Lung (tissue), 12 donors: Measurements from ENCODE around the gene PCDH9. TPM values are rescaled to one million over a fixed set of nuclear protein-coding genes. Genes with fewer than 3 reads are reported as not detected.

ENCODE experiments used
- ATAC-seq: fragments of 200-7000 bp; cut with Tn5 transposase; one replicate; pipeline ENCODE4 v1.9.1; 2020; ENCODE audit warnings: moderate number of reproducible peaks; ENCODE audit not compliant: insufficient read depth, low FRiP score
- DNase-seq, 3 donors: peaks; one replicate each; pipeline ENCODE4 v3.0.0-alpha.2; 2013 to 2017
- H3K27ac ChIP-seq, 2 donors: one replicate each; pipeline ENCODE4 v1.5.1; 2013; ENCODE audit warnings: mild to moderate bottlenecking in 2 of 2, moderate library complexity in 2 of 2, control low read depth in 1 of 2, inconsistent platforms in 1 of 2, low read depth in 1 of 2, low read length in 1 of 2
- H3K27me3 ChIP-seq, 3 donors: one replicate each; pipeline ENCODE4 v1.5.1; 2013; ENCODE audit warnings: low read length in 2 of 3; ENCODE audit not compliant: control insufficient read depth in 3 of 3, insufficient read depth in 3 of 3
- H3K36me3 ChIP-seq, 4 donors: one replicate each; pipeline ENCODE4 v1.5.1; 2013; ENCODE audit warnings: low read length in 4 of 4, mild to moderate bottlenecking in 1 of 4, moderate library complexity in 1 of 4; ENCODE audit not compliant: control insufficient read depth in 4 of 4, insufficient read depth in 4 of 4
- H3K4me1 ChIP-seq, 5 donors: one replicate each; pipeline ENCODE4 v1.5.1; 2013; ENCODE audit warnings: low read length in 5 of 5, mild to moderate bottlenecking in 2 of 5, moderate library complexity in 1 of 5; ENCODE audit not compliant: control insufficient read depth in 5 of 5, insufficient read depth in 5 of 5
- H3K4me3 ChIP-seq: one replicate; pipeline ENCODE4 v1.5.1; 2013; ENCODE audit warnings: mild to moderate bottlenecking, control low read depth, moderate library complexity
- H3K9ac ChIP-seq, 2 donors: one replicate each; pipeline ENCODE4 v1.5.1; 2013; ENCODE audit warnings: low read length in 2 of 2, control low read depth in 1 of 2; ENCODE audit not compliant: insufficient read depth in 1 of 2
- H3K9me3 ChIP-seq, 4 donors: one replicate each; pipeline ENCODE4 v1.5.1; 2013; ENCODE audit warnings: low read length in 3 of 4, mild to moderate bottlenecking in 1 of 4, moderate library complexity in 1 of 4; ENCODE audit not compliant: control insufficient read depth in 4 of 4, insufficient read depth in 3 of 4
- CTCF ChIP-seq: IDR thresholded peaks from 2 replicates; pipeline ENCODE4 v1.5.1; 2012; ENCODE audit warnings: mild to moderate bottlenecking; ENCODE audit errors: control extremely low read depth, extremely low read depth
- WGBS, 2 donors: extraction: QIAGEN DNeasy Blood & Tissue Kit; methylation state at CpG; one replicate each; pipeline ENCODE4 v1.1.7; 2013; 5-methylcytosine and 5-hydroxymethylcytosine counted together
- polyA plus RNA-seq, 2 donors: library from polyadenylated mRNA; stranded (reverse); fragments of 200-250 nt; gene quantifications; one replicate each; pipeline ENCODE4 v1.2.1, GENCODE V29; 2013
- total RNA-seq, 2 donors: library from RNA; depleted of rRNA in 1 of 2; stranded (reverse); fragments of >200 nt in 1 of 2; gene quantifications; one replicate each; pipeline ENCODE4 v1.2.1, GENCODE V29; 2014 to 2021
- donor health status: control.
- donor health status: control.
- donor health status: Bipolar disorder and iron deficiency.
- donor health status: healthy.
- donor health status: DM: yes; HTN: yes; CAD: no.

Gene PCDH9
- total and polyA plus RNA-seq, 4 donors = 0.68 to 22.2 (median 4.1) TPM

- Histone ChIP-seq H3K27me3 (no peaks in the 10 kb centered on the region), H3K4me1 (no peaks in the 10 kb centered on the region), H3K9ac (no peak overlapping the region), H3K9me3 (peaks cover 0 to 3% (median 0%) of the 10 kb centered on the region in 4 donors), H3K27ac (no peak overlapping the region), H3K4me3 (no peak overlapping the region), H3K36me3 (no peaks in the 10 kb centered on the region)
- DNase-seq (no peak), ATAC-seq (no peak)
- TF ChIP-seq CTCF = no peak
- WGBS, 2 donors = 67 to 86% methylated on average over 2 of the region's 2 CpGs
These were observed 214.0 kb downstream of the PCDH9 start for GRCh38 chr13:67015976-67016600.

DNA sequence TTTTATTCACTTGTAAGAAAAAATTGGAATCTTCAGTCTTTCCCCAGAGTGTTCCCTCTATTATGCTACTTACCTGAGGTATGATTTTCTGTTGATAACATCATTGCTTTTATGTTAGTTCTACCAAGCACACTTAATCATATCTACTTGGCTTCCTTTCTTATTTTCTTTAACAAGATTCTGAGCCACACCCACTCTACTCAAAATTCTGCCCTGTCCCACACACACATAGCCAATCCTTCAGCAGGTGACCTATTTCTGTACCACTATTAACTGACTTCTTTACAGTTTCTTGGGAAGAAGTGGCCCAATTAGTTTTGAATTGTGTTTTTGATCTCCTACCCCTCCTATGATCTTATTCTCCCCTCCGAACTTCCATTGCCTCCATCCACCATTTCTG is 215.7 kb downstream of the PCDH9 start:
- Histone ChIP-seq H3K9me3 (peaks cover 0 to under 1% (median 0%) of the 10 kb centered on the region in 4 donors), H3K36me3 (no peaks in the 10 kb centered on the region), H3K4me3 (no peak overlapping the region), H3K9ac (no peak overlapping the region), H3K27ac (no peak overlapping the region), H3K27me3 (no peaks in the 10 kb centered on the region), H3K4me1 (no peaks in the 10 kb centered on the region)
- ATAC-seq = no peak
- no peak for TF ChIP-seq CTCF
- DNase-seq = no peak
- WGBS, 2 donors = 84 to 86% methylated on average over 1 of the region's 1 CpG

DNA sequence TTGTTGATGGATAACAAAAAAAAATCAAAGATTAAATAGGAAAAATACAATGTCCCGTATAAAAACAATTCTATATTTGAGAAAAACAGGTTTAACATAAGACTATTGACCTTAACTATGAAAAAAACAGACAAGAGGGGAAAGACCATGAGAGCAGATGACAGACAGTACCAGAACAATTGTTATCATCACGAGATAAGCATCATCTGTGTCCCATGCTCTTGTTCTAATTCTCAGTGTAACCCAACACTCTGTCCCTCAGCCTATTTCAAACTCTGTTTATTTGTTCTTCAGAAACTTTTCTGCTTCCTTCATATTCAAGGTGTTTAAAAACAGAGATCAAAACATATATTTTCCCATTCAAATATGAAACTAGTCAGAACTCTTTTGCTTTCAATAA is 216.4 kb downstream of the PCDH9 start:
- no peaks in the 10 kb centered on the region for H3K36me3 ChIP-seq
- H3K9ac ChIP-seq = no peak overlapping the region
- no peaks in the 10 kb centered on the region for H3K9me3 ChIP-seq
- WGBS, 2 donors = 76 to 83% methylated on average over 2 of the region's 2 CpGs
- DNase-seq = no peak
- H3K27ac ChIP-seq = no peak overlapping the region
- no peak for ATAC-seq
- no peaks in the 10 kb centered on the region for H3K27me3 ChIP-seq
- no peak overlapping the region for H3K4me3 ChIP-seq
- no peak for TF ChIP-seq CTCF
- no peaks in the 10 kb centered on the region for H3K4me1 ChIP-seq
